HFFc6 (cell line): Measurements from ENCODE around the gene PAPPA2. TPM values are rescaled to one million over a fixed set of nuclear protein-coding genes. Genes with fewer than 3 reads are reported as not detected.
"Not testable (repeated sequence)": the region's sequence is repeated elsewhere in the genome, so short reads cannot be mapped to it uniquely, and the experiment has no call there.

Source experiments
- DNase-seq: peaks from one replicate; pipeline ENCODE4 v3.0.0-alpha.2; 2018
- H3K27ac Mint-ChIP-seq: 2 replicates; pipeline ENCODE4 v1.8.0; 2020; ENCODE audit warnings: mild to moderate bottlenecking, mixed read lengths
- H3K27me3 Mint-ChIP-seq: 2 replicates; pipeline ENCODE4 v1.8.0; 2021; ENCODE audit warnings: mild to moderate bottlenecking, moderate library complexity, mixed read lengths; ENCODE audit not compliant: insufficient read depth
- H3K36me3 Mint-ChIP-seq: 2 replicates; pipeline ENCODE4 v1.8.0; 2021; ENCODE audit warnings: low read depth, mixed read lengths
- H3K4me1 Mint-ChIP-seq: 2 replicates; pipeline ENCODE4 v1.8.0; 2020; ENCODE audit warnings: low read depth, mixed read lengths
- H3K4me3 Mint-ChIP-seq: 2 replicates; pipeline ENCODE4 v1.8.0; 2020; ENCODE audit warnings: mild to moderate bottlenecking, moderate library complexity, mixed read lengths
- H3K9me3 Mint-ChIP-seq: 2 replicates; pipeline ENCODE4 v1.8.0; 2020; ENCODE audit warnings: mild to moderate bottlenecking, mixed read lengths
- CTCF ChIP-seq: fragments of 200-600 bp; sonication (generic); IDR thresholded peaks from 2 replicates; pipeline ENCODE4 v1.5.0; 2021; ENCODE audit warnings: antibody characterized with exemption, mild to moderate bottlenecking
- long read RNA-seq: library from polyadenylated mRNA; unstranded; transcript quantifications from one replicate; pipeline ENCODE4 v2.0.0, GENCODE V29; 2019
- total RNA-seq, 6 experiments: library from RNA; stranded (reverse); fragmentation: NEBNext Ultra II Directional; extraction: Animal tissue kit (Norgen Biotek cat#: 25700); gene quantifications; 2 replicates in 1 of 6; 3 replicates in 5 of 6; pipeline ENCODE4 v1.2.3, GENCODE V29; 2021

PAPPA2 gene
- 1 to 10 TPM in 1 of 6 experiments, under 1 TPM in 5; 0.16 to 1.1 (median 0.42) TPM for total RNA-seq
- long read RNA-seq, result 0 reads

GRCh38 chr1:176462674-176463378 lies at the start of gene PAPPA2:
PAPPA2 (plus strand) TSS chr1:176463175; CDS start chr1:176556323, 93,148 bp downstream.
- no peak within 1 kb of the TSS for H3K4me3 Mint-ChIP-seq
- DNase-seq, result no peak
- no peak within 1 kb of the TSS for H3K27ac Mint-ChIP-seq
- peaks cover 1% of the 10 kb centered on the region; the same call in 1 of the 2 replicates for H3K27me3 Mint-ChIP-seq
- no peak for TF ChIP-seq CTCF
- H3K9me3 Mint-ChIP-seq, result peaks cover 53% of the 10 kb centered on the region
- H3K36me3 Mint-ChIP-seq, result 0 out of 2 replicates have a peak, but pooled peaks cover 5% of the 10 kb centered on the region
- H3K4me1 Mint-ChIP-seq, result no peaks in the 10 kb centered on the region

DNA sequence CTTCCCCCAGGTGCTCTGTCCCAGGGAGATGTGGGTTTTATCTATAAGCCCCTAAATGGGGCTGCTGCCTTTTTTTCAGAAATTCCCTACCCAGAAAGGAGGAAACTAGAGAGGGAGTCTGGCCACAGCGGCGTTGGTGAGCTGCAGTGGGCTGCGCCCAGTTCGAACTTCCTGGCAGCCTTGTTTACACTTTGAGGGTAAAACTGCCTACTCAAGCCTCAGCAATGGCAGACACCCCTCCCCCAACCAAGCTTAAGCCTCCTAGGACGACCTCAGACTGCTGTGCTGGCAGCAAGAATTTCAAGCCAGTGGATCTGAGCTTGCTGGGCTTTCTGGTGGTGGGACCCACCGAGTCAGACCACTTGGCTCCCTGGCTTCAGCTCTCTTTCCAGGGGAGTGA lies 46.2 kb upstream of the PAPPA2 start:
- H3K27me3 Mint-ChIP-seq, result peaks cover 2% of the 10 kb centered on the region
- no peak overlapping the region for H3K4me3 Mint-ChIP-seq
- TF ChIP-seq CTCF, result no peak
- peaks cover under 1% of the 10 kb centered on the region; the same call in 1 of the 2 replicates for H3K36me3 Mint-ChIP-seq
- peaks cover 48% of the 10 kb centered on the region for H3K9me3 Mint-ChIP-seq
- no peak for DNase-seq
- no peak overlapping the region for H3K27ac Mint-ChIP-seq
- H3K4me1 Mint-ChIP-seq, result no peaks in the 10 kb centered on the region

GRCh38 chr1:176419608-176420007 lies 43.4 kb upstream of the PAPPA2 start:
- H3K4me1 Mint-ChIP-seq, result not testable (repeated sequence)
- H3K9me3 Mint-ChIP-seq, result peaks cover 55% of the 10 kb centered on the region

DNA sequence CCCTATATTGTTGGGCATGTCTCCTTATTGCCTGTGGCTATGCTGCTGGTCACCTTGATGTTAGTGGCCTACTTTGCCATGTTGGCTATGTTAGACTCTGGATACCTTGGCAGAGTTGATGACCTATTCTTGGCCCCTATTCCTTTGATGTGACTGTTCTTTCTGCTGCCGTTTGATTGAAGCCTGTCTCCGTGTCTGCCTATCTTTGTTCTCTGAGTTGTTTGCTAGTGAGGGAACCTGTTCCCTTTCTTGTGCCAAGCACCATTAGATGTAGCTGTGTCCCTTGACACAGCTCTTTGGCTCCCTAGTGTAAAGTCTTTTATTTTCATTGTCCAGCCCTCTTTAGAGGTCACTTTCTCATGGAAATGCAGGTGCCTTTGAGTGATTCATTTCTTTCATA lies 28.7 kb upstream of the PAPPA2 start:
- no peak for TF ChIP-seq CTCF
- no peak overlapping the region for H3K27ac Mint-ChIP-seq
- no peak overlapping the region for H3K4me3 Mint-ChIP-seq
- H3K4me1 Mint-ChIP-seq, result no peaks in the 10 kb centered on the region
- H3K9me3 Mint-ChIP-seq, result peaks cover 50% of the 10 kb centered on the region
- H3K36me3 Mint-ChIP-seq, result no peaks in the 10 kb centered on the region
- no peaks in the 10 kb centered on the region for H3K27me3 Mint-ChIP-seq
- no peak for DNase-seq

More at GRCh38 chr1:176419608-176420007, 43.4 kb upstream of the PAPPA2 start:
- H3K27ac Mint-ChIP-seq, H3K36me3 Mint-ChIP-seq, DNase-seq, H3K27me3 Mint-ChIP-seq, H3K4me3 Mint-ChIP-seq: not testable (repeated sequence)

DNA sequence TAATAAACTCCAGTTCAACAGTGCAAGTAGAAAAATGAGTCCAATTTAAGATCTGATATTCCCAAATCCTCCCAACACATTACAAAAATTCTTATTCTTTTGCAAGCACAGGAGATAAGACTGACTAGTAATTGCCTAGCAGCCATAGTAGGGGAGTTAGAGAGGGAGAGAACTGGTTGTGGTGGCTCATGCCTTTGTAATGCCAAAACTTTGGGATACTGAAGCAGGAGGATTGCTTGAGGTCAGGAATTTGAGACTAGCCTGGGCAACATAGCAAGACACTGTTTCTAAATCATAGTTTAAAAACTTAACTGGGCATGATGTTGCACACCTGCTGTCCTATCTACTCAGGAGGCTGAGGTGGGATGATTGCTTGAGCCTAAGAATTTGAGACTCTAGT lies 26.7 kb upstream of the PAPPA2 start:
- TF ChIP-seq CTCF, result no peak
- Mint-ChIP-seq H3K27ac (no peak overlapping the region), H3K4me3 (no peak overlapping the region), H3K9me3 (peaks cover 41% of the 10 kb centered on the region), H3K36me3 (no peaks in the 10 kb centered on the region), H3K4me1 (no peaks in the 10 kb centered on the region), H3K27me3 (no peaks in the 10 kb centered on the region)
- no peak for DNase-seq

GRCh38 chr1:176440176-176440575 lies 22.8 kb upstream of the PAPPA2 start:
- Mint-ChIP-seq H3K27ac (no peak overlapping the region), H3K4me1 (no peaks in the 10 kb centered on the region), H3K27me3 (peaks cover 4% of the 10 kb centered on the region), H3K9me3 (peaks cover 35% of the 10 kb centered on the region), H3K36me3 (no peaks in the 10 kb centered on the region), H3K4me3 (no peak overlapping the region)
- DNase-seq, result no peak
- TF ChIP-seq CTCF, result no peak
